CD14-positive monocyte (primary cell): ENCODE results near the gene PLIN4. TPM values are rescaled to one million over a fixed set of nuclear protein-coding genes. Genes with fewer than 3 reads are reported as not detected.

Experiments used
- DNase-seq, 3 donors: peaks; one replicate each; pipeline ENCODE4 v3.0.0-alpha.2; 2011 to 2022
- H2AFZ ChIP-seq: 2 replicates; pipeline ENCODE4 v1.6.0; 2012; ENCODE audit warnings: mild to moderate bottlenecking, low read depth, low read length, inconsistent platforms; ENCODE audit not compliant: insufficient read depth, poor library complexity, severe bottlenecking
- H3K27ac ChIP-seq, 2 donors: 1 replicate in 1 of 2; 2 replicates in 1 of 2; pipeline ENCODE4 v1.5.1; 2012 to 2013; ENCODE audit warnings: low read length in 2 of 2, control low read depth in 1 of 2, inconsistent platforms in 1 of 2, low read depth in 1 of 2, mild to moderate bottlenecking in 1 of 2
- H3K27me3 ChIP-seq, 2 donors: one replicate each; pipeline versions ENCODE4 v1.6.0 to v1.6.1; 2011 to 2013; ENCODE audit warnings: low read length in 2 of 2; ENCODE audit not compliant: control insufficient read depth in 2 of 2, insufficient read depth in 2 of 2
- H3K36me3 ChIP-seq, 2 donors: replicated peaks in 1 of 2; 1 replicate in 1 of 2; 2 replicates in 1 of 2; pipeline versions ENCODE4 v1.5.1 to v1.6.1; 2012 to 2013; ENCODE audit warnings: low read length in 2 of 2, control low read depth in 1 of 2, inconsistent platforms in 1 of 2, mild to moderate bottlenecking in 1 of 2; ENCODE audit not compliant: insufficient read depth in 2 of 2, control insufficient read depth in 1 of 2
- H3K4me1 ChIP-seq, 2 donors: 1 replicate in 1 of 2; 2 replicates in 1 of 2; pipeline versions ENCODE4 v1.5.1 to v1.6.1; 2012 to 2013; ENCODE audit warnings: low read length in 2 of 2, control low read depth in 1 of 2, inconsistent platforms in 1 of 2, mild to moderate bottlenecking in 1 of 2, moderate library complexity in 1 of 2; ENCODE audit not compliant: insufficient read depth in 2 of 2, control insufficient read depth in 1 of 2
- H3K4me2 ChIP-seq: replicated peaks from 2 replicates; pipeline ENCODE3; 2012; ENCODE audit warnings: low read length, moderate library complexity, mild to moderate bottlenecking; ENCODE audit not compliant: poor library complexity, severe bottlenecking; ENCODE audit errors: extremely low read depth
- H3K4me3 ChIP-seq, 3 experiments: fragments of 200-600 bp in 1 of 3; sonication (generic) in 1 of 3; replicated peaks in 1 of 3; 1 replicate in 2 of 3; 2 replicates in 1 of 3; pipeline ENCODE4 v1.5.1; 2011 to 2013; ENCODE audit warnings: low read length in 3 of 3, mild to moderate bottlenecking in 3 of 3, control low read depth in 2 of 3, low read depth in 2 of 3, inconsistent platforms in 1 of 3, moderate library complexity in 1 of 3
- H3K79me2 ChIP-seq: 2 replicates; pipeline ENCODE4 v1.6.0; 2012; ENCODE audit warnings: mild to moderate bottlenecking, control low read depth, inconsistent platforms, low read length, moderate library complexity; ENCODE audit not compliant: insufficient read depth
- H3K9ac ChIP-seq: 2 replicates; pipeline ENCODE4 v1.6.0; 2017; ENCODE audit warnings: low read length, mild to moderate bottlenecking; ENCODE audit not compliant: insufficient read depth, poor library complexity, severe bottlenecking
- H3K9me3 ChIP-seq, 2 donors: replicated peaks in 1 of 2; 1 replicate in 1 of 2; 2 replicates in 1 of 2; pipeline versions ENCODE4 v1.5.1 to v1.6.1; 2012 to 2013; ENCODE audit warnings: low read length in 2 of 2, control low read depth in 1 of 2; ENCODE audit not compliant: control insufficient read depth in 1 of 2, insufficient read depth in 1 of 2
- H4K20me1 ChIP-seq: 2 replicates; pipeline ENCODE4 v1.6.0; 2012; ENCODE audit warnings: mild to moderate bottlenecking, low read length, control low read depth, moderate library complexity; ENCODE audit not compliant: insufficient read depth
- H3K27ac Mint-ChIP-seq, 7 donors: one replicate each; pipeline ENCODE4 v1.8.0; 2020; ENCODE audit warnings: mild to moderate bottlenecking in 7 of 7, mixed read lengths in 7 of 7, moderate library complexity in 6 of 7, inconsistent platforms in 2 of 7
- H3K27me3 Mint-ChIP-seq, 3 donors: one replicate each; pipeline ENCODE4 v1.8.0; 2021 to 2022; ENCODE audit warnings: low read depth in 3 of 3, mild to moderate bottlenecking in 3 of 3, mixed read lengths in 3 of 3, moderate library complexity in 3 of 3, inconsistent platforms in 1 of 3
- H3K36me3 Mint-ChIP-seq, 2 donors: one replicate each; pipeline ENCODE4 v1.8.0; 2020; ENCODE audit warnings: mixed read lengths in 2 of 2, inconsistent platforms in 1 of 2, mild to moderate bottlenecking in 1 of 2
- H3K4me1 Mint-ChIP-seq: one replicate; pipeline ENCODE4 v1.8.0; 2020; ENCODE audit warnings: mild to moderate bottlenecking, mixed read lengths
- H3K4me3 Mint-ChIP-seq, 2 donors: one replicate each; pipeline ENCODE4 v1.8.0; 2020; ENCODE audit warnings: mild to moderate bottlenecking in 2 of 2, mixed read lengths in 2 of 2, moderate library complexity in 1 of 2
- H3K9me3 Mint-ChIP-seq, 7 donors: one replicate each; pipeline ENCODE4 v1.8.0; 2020 to 2022; ENCODE audit warnings: mixed read lengths in 7 of 7, mild to moderate bottlenecking in 6 of 7, moderate library complexity in 6 of 7, inconsistent platforms in 2 of 7
- WGBS: methylation state at CpG from one replicate; pipeline ENCODE4 v1.1.5; 2013; ENCODE audit warnings: missing lambda C conversion rate; ENCODE audit not compliant: insufficient coverage; 5-methylcytosine and 5-hydroxymethylcytosine counted together
- intact Hi-C, 2 donors: fragments of 100-400 bp; cut with micrococcal nuclease; formaldehyde crosslinking; loops; one replicate each; pipeline versions ENCODE4 v1.15.0 to v1.15.1; 2023
- polyA plus RNA-seq, 3 donors: library from polyadenylated mRNA; depleted of rRNA in 1 of 3; unstranded in 2 of 3; stranded (reverse) in 1 of 3; fragments of 300-500 nt in 2 of 3; fragments of >200 nt in 1 of 3; fragmentation: Illumina TruSeq in 2 of 3; gene quantifications; 1 replicate in 2 of 3; 2 replicates in 1 of 3; pipeline ENCODE4 v1.2.3, GENCODE V29; 2012 to 2021
- TF ChIP-seq, protein P1 (sequence below): fragments of 200-600 bp; IDR thresholded peaks from one replicate; pipeline ENCODE4 v1.8.0; 2022; ENCODE audit warnings: antibody characterized with exemption, mild to moderate bottlenecking

The PLIN4 gene
- polyA plus RNA-seq, 3 donors, result 0.05 to 0.19 TPM; not detected in 1

DNA sequence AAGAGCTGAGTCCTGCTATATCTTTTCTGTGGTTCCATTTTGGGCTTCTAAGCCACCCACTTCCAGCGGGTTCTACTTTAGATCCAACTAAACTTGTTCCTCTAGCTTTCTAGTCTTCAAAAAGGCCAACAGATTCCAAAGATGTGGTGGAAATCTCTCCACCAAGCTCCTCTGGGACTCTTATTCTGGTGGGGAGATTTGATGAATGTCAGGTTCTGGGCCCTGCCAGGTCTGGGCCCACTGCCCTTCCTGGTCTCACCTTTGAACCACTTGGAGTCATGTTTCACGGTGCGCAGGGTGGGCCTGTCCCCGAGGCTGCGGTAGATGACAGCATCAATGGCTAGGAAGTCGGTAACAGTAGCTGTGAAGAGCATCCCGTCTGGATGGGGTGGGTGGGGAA lies 36.4 kb upstream of the PLIN4 start:
- Mint-ChIP-seq H3K27ac (peak overlapping the region in 1 of 7 donors; percentile 11), H3K9me3 (peaks cover 0 to 11% (median 0%) of the 10 kb centered on the region in 7 donors), H3K4me1 (peaks cover 23% of the 10 kb centered on the region), H3K4me3 (no peak overlapping the region), H3K27me3 (peaks cover 2 to 8% (median 2%) of the 10 kb centered on the region in 3 donors), H3K36me3 (peaks cover 7% of the 10 kb centered on the region in 2 donors)
- Histone ChIP-seq H3K27ac (no peak overlapping the region), H3K36me3 (no peaks in the 10 kb centered on the region), H3K4me1 (peaks cover 25 to 31% of the 10 kb centered on the region in 2 donors), H2AFZ (no peak overlapping the region), H3K4me3 (no peak overlapping the region), H4K20me1 (no peaks in the 10 kb centered on the region), H3K9ac (no peak overlapping the region), H3K4me2 (no peak overlapping the region), H3K27me3 (no peaks in the 10 kb centered on the region), H3K9me3 (no peaks in the 10 kb centered on the region), H3K79me2 (no peaks in the 10 kb centered on the region)
- DNase-seq, result no peak
- TF ChIP-seq, protein P1, sequence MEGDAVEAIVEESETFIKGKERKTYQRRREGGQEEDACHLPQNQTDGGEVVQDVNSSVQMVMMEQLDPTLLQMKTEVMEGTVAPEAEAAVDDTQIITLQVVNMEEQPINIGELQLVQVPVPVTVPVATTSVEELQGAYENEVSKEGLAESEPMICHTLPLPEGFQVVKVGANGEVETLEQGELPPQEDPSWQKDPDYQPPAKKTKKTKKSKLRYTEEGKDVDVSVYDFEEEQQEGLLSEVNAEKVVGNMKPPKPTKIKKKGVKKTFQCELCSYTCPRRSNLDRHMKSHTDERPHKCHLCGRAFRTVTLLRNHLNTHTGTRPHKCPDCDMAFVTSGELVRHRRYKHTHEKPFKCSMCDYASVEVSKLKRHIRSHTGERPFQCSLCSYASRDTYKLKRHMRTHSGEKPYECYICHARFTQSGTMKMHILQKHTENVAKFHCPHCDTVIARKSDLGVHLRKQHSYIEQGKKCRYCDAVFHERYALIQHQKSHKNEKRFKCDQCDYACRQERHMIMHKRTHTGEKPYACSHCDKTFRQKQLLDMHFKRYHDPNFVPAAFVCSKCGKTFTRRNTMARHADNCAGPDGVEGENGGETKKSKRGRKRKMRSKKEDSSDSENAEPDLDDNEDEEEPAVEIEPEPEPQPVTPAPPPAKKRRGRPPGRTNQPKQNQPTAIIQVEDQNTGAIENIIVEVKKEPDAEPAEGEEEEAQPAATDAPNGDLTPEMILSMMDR, result no peak
- intact Hi-C loops, result no loop called here
- 94% methylated on average over 6 of the region's 7 CpGs for WGBS

DNA sequence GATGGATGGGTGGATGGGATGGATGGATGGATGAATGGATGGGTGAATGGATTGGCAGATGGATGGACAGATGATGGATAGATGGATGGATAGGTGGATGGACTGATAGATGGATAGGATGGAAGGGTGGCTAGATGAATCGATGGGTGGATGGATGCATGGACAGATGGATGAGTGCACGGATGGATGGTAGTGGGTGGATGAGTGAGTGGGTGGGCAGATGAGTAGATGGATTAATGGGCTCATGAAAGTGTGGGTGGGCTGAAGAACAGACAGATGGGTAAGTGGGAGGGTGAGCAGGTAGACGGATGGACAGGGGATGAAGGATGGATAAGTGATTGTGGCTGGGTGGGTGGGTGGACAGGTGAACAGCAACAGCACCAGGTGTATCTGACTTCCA lies 35.5 kb upstream of the PLIN4 start:
- Histone ChIP-seq H3K9ac (no peak overlapping the region), H3K9me3 (no peaks in the 10 kb centered on the region), H2AFZ (no peak overlapping the region), H3K79me2 (no peaks in the 10 kb centered on the region), H3K27me3 (no peaks in the 10 kb centered on the region), H4K20me1 (no peaks in the 10 kb centered on the region), H3K36me3 (no peaks in the 10 kb centered on the region), H3K4me3 (no peak overlapping the region), H3K4me1 (peaks cover 16 to 23% of the 10 kb centered on the region in 2 donors), H3K27ac (no peak overlapping the region), H3K4me2 (no peak overlapping the region)
- 78% methylated on average over 3 of the region's 3 CpGs for WGBS
- Mint-ChIP-seq H3K36me3 (peaks cover 7% of the 10 kb centered on the region in 2 donors), H3K9me3 (peaks cover 0 to 11% (median 0%) of the 10 kb centered on the region in 7 donors), H3K27ac (no peak overlapping the region), H3K27me3 (peaks cover 2 to 5% (median 2%) of the 10 kb centered on the region in 3 donors), H3K4me1 (peaks cover 17% of the 10 kb centered on the region), H3K4me3 (no peak overlapping the region)
- TF ChIP-seq, protein P1, result no peak
- intact Hi-C loops, result no loop called here
- DNase-seq, result no peak
